H1 (cell line): ENCODE data around the gene MYLK4. TPM values are rescaled to one million over a fixed set of nuclear protein-coding genes. Genes with fewer than 3 reads are reported as not detected.

Source experiments
- CBX8 ChIP-seq: fragments of 300-800, 300-1000 bp; sonication (generic); IDR thresholded peaks from 2 replicates; pipeline ENCODE4 v1.7.1; 2016; ENCODE audit warnings: low read depth, low read length, borderline replicate concordance
- CTCF ChIP-seq, 3 experiments: IDR thresholded peaks; 1 replicate in 2 of 3; 2 replicates in 1 of 3; pipeline versions ENCODE4 v1.5.1 to v1.6.1; 2011; ENCODE audit warnings: low read length in 3 of 3, mild to moderate bottlenecking in 3 of 3, inconsistent platforms in 2 of 3, low read depth in 1 of 3, moderate library complexity in 1 of 3; ENCODE audit not compliant: insufficient read depth in 1 of 3; ENCODE audit errors: control extremely low read depth in 1 of 3
- E2F6 ChIP-seq: IDR thresholded peaks from 2 replicates; pipeline ENCODE4 v1.6.1; 2012; ENCODE audit warnings: inconsistent platforms
- NANOG ChIP-seq: IDR thresholded peaks from 2 replicates; pipeline ENCODE4 v1.6.1; 2011; ENCODE audit warnings: low read length, low read depth, mild to moderate bottlenecking, inconsistent platforms; ENCODE audit not compliant: insufficient read depth, poor library complexity, severe bottlenecking
- RXRA ChIP-seq: IDR thresholded peaks from 2 replicates; pipeline ENCODE4 v1.6.1; 2011; ENCODE audit warnings: low read depth, mild to moderate bottlenecking, low read length, moderate library complexity; ENCODE audit not compliant: insufficient read depth
- polyA plus RNA-seq, 7 experiments: library from polyadenylated mRNA; depleted of rRNA in 3 of 7; stranded (reverse) in 5 of 7; unstranded in 2 of 7; fragments of >200 nt in 5 of 7; fragments of 200-250 nt in 2 of 7; gene quantifications; 1 replicate in 5 of 7; 2 replicates in 1 of 7; 4 replicates in 1 of 7; pipeline versions ENCODE4 v1.2.1 to v1.2.3, GENCODE V29; 2011 to 2013; ENCODE audit warnings: missing spikeins in 2 of 7, mixed read lengths in 2 of 7
- total RNA-seq: library from RNA; stranded (reverse); fragmentation: NEBNext Ultra II Directional; extraction: Animal tissue kit (Norgen Biotek cat#: 25700); gene quantifications from 2 replicates; pipeline ENCODE4 v1.2.1, GENCODE V29; 2021

Gene MYLK4
- total and polyA plus RNA-seq, 2 of the 8 experiments (the other 6 are each of a cell fraction or from before 2014, with no cell fraction given) = 0.11 to 0.17 TPM

GRCh38 chr6:2795162-2795561 lies 44.4 kb upstream of the MYLK4 start (continued):
- TF ChIP-seq NANOG = no peak
- no peak for TF ChIP-seq RXRA
- TF ChIP-seq CTCF (IDR thresholded peaks at IDR 0.05; ENCODE audit: control extremely low read depth in 1 of 3, insufficient read depth in 1 of 3, low read depth in 1 of 3, low read length in 3 of 3) = no peak
- no peak for TF ChIP-seq E2F6
- TF ChIP-seq CBX8 = no peak
